ENCODE results near the gene STRIT1.

Gene STRIT1

DNA sequence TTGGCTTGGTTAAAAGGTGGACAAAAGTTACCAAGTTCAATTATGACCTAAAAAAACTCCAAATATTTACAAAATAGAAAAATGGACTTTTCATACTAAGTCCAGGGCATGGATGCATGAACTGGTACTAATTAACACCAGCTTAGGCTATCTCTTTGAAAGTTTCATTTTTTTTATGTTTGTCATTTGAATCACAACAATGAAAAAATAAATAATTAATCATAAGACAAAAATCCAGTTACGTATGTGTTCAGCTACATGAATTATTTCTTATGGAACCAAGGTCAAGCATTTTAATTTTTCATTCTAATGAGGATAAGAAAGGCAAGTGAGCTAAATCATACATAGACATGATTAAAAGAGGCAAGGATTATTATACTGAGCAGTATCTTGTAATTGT lies 23.7 kb upstream of the STRIT1 start:
- no peak for DNase-seq (ENCODE audit: low read depth)
- no peak overlapping the region for H3K4me3 ChIP-seq (ENCODE audit: low read depth, low read length)

DNA sequence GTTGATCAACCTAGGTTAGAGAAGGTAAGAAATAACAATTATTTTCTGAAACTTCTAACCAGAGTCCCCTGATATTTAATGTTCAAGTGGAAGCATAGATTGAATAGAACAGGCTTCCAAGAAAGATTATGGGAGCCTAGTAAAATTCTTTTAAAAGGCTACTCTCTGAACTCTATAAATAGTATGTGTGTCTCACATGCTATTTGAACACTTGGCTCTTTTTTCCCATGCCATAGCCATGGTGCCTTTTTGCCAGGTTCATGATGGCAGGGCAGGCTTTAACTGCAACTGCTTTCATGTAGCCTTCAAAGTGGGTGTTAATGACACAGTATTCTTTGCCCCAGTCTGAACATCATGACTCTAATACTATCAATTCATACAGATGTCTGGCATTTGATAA lies 22.9 kb upstream of the STRIT1 start:
- no peak for DNase-seq (ENCODE audit: low read depth)
- no peak overlapping the region for H3K4me3 ChIP-seq (ENCODE audit: low read depth, low read length)

DNA sequence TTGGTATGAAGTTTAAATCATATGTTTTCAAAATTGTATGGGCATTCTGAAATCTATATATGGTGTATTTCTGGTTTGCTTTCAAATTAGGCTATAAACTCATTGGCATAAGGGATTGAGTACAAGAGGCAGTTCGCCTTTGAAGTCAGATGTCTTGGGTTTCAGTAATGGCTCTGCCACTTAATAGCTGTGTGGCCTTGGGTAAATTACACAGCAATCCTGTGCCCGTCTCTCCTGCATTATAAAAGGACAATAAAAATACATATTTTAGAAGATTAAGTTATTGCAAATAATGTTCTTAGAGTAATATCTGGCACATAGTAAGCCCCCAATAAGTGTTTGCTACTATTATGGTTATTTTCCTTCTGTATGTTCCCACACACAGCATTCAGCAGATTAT lies 20.4 kb upstream of the STRIT1 start:
- H3K4me3 ChIP-seq (ENCODE audit: low read depth, low read length), result no peak overlapping the region
- no peak for DNase-seq (ENCODE audit: low read depth)

DNA sequence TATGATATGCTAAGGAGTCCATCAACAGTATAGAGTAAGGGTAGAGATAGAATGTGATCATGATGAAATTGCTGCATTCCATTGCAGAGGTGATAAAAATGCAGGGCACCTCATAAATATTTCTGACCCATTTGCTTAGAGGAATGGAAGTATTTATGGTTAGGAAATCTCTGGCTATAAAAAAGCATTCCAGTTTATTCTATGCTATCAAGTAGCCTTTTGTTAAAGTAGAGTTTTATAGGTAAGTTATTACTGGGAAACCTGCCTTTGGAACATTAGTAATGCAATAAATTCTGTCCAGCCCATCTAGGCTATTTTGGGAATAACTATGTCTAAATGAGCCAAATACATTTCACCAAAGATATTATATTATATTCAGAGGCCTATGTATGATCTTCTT lies 19.8 kb upstream of the STRIT1 start:
- no peak overlapping the region for H3K4me3 ChIP-seq (ENCODE audit: low read depth, low read length)
- DNase-seq (ENCODE audit: low read depth), result no peak

DNA sequence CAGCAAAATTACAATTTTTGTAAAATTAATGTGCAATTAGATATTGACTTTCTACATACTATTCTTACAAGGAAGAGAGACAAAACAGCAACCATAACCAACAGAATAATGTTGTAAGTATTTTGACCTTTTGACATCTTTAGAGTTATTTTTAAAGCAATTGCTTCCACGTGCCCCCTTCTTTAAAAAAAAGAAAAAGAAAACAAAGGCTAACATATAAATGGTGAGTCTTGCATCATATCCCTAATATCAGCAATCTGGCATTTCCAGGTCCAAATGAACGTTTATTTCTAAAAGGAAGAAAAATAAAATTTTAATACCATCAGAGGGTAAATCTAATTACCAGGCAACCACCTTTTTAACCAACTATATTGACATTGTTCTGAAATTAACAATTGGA lies 19.3 kb upstream of the STRIT1 start:
- no peak overlapping the region for H3K4me3 ChIP-seq (ENCODE audit: low read depth, low read length)
- DNase-seq (ENCODE audit: low read depth), result no peak

DNA sequence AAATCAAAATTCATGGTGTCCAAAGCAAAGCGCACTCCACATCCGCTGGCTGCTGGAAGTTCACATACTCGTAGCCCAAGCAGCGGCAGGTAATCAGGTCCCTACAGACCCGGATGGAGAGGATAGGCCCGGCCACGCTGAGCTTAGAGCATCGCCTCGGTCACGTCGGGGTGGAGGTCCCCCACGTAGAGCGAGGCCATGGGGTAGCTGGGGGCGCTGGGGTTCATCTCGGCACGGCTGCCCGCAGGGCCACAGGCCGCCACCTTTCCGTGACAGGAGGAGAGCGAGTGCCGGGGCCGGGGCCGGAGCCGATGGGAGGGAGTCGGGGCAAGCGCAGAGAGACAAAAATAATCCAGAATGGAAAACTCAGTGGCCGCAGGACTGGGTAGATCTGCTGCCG lies 16.1 kb upstream of the STRIT1 start:
- DNase-seq (ENCODE audit: low read depth), result no peak

DNA sequence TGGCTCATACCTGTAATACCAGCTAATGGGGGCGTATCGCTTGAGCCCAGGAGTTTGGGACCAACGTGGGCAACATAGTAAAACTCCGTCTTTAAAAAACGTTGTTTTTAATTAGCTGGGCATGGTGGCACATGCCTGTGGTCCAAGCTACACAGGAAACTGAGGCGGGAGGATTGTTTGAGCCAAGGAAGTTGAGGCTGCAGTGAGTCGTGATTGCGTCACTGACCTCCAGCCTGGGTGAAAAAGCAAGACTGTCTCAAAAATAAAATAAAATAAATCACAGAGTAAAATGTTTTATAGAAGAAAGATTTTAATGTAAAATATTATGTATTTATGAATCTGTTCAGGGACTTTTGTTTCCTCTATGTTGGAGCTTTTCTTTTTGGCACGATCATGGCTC lies 15.3 kb upstream of the STRIT1 start:
- no peak for DNase-seq (ENCODE audit: low read depth)
- H3K4me3 ChIP-seq (ENCODE audit: low read depth, low read length), result no peak overlapping the region

More for the DNA sequence above, 16.1 kb upstream of the STRIT1 start:
- no peak overlapping the region for H3K4me3 ChIP-seq (ENCODE audit: low read depth, low read length)

DNA sequence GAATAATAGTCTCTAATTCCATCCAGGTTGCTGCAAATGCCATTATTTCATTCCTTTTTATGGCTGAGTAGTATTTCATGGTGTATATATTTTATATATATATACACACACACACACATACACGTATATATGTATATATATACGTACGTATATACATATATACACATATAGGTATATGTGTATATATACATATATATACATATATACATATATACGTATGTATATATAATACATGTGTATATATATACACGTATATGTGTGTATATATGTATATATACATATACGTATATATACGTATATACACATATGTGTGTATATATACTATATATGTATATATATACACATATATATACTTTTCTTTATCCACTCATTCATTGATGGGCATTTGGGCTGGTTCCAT lies 13.7 kb upstream of the STRIT1 start:
- H3K4me3 ChIP-seq (ENCODE audit: low read depth, low read length), result no peak overlapping the region
- DNase-seq (ENCODE audit: low read depth), result no peak

DNA sequence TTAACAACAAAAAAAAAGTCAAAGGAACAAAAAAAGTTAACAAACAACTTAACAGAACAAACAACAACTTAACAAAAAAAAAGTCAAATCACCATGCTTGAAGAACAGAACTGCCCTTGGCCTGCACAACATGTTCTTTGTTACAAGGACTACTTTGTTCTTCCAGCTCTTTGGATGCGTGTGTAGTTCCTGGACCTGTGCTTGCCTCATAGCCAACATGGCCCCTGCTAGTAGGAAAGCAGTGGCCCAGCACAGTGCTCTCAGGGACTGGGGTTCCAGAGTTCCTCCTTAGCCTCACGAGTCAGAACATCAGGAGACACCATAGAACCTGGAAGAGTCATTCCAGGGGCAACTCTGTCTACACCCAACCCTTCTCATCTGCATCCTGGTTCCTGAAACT lies 10.9 kb upstream of the STRIT1 start:
- DNase-seq (ENCODE audit: low read depth), result no peak
- no peak overlapping the region for H3K4me3 ChIP-seq (ENCODE audit: low read depth, low read length)

DNA sequence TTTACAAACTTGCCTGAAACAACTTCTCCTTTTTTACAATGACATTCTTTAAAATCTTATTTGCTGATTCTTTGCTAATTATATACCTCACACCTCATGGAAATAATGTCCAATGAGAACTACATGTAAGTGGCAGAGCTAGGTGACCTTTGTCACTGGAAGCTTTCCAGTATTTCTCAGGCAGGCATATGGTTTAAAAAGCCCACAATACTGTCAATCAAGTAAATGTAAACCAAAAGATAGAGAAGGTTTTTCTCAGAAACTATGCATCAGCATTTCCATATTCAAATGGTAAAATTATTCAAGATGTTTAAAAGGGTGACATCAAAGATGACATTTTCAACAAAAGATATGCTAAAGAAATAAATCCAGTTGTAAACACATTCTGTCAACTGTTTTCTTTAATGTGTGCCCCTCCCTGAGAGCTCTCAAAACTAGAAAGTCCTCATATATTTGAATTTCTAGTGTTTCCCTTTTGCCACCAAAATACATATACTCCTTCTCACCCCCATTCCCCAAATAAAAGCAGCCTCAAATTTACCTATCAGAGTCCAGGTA lies 10.1 kb upstream of the STRIT1 start:
- no peak for DNase-seq (ENCODE audit: low read depth)
- H3K4me3 ChIP-seq (ENCODE audit: low read depth, low read length), result no peak overlapping the region

DNA sequence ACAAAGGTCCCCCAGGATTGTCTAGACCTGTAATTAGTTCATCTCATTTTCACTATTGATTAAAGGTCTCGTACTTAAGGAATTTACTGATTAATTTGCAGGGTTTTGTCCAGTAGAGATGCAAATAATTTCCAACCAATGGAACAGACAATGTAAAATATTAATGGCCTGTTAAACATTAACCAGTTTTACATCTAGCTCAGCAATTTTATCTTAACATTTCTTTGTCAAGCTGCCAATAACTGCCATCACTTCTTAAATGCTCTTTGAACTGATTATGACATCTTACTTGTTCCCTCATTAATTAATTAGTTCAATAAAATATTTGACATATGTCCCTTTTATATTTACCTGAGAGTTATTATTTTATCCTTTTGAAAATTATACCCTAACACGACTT lies 9.4 kb upstream of the STRIT1 start:
- no peak for DNase-seq (ENCODE audit: low read depth)
- H3K4me3 ChIP-seq (ENCODE audit: low read depth, low read length), result no peak overlapping the region

DNA sequence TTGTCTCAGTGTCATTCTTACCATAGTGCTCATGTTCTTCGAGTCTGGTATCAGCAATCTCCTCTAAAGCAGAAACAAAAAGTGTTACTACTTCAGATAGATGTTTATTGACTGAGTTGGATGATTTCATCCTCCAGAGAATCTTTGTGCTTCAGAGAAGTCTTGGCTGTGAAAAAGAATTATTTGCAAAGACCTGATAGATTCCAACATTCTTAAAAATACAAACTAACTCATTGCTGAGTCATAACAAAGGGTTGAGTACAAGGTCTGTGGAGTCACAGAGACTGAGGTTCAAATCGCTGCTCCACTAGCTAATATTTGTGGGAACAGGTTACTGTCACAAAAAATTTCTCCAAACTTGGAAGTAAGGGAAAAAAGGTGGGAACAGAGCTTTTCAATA lies 9.0 kb upstream of the STRIT1 start:
- H3K4me3 ChIP-seq (ENCODE audit: low read depth, low read length), result no peak overlapping the region
- DNase-seq (ENCODE audit: low read depth), result peak; percentile 58

DNA sequence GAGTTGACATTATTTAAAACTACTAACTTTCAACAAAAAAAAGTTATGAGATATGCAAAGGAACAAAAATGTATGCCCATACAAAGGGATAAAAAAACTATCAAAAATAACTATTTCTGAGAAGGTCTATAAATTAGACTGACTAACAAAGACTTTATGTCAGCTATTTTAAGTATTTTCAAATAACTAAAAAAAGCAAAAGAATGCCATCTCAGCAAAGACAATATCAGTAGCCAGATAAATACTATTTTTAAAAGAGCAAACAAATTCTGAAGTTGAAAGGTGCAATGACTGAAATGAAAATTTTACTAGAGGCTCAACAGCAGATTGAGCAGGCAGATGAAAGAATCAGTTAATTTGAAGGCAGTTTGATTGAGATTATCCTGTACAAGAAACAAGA lies 3.6 kb upstream of the STRIT1 start:
- no peak for DNase-seq (ENCODE audit: low read depth)
- no peak overlapping the region for H3K4me3 ChIP-seq (ENCODE audit: low read depth, low read length)

DNA sequence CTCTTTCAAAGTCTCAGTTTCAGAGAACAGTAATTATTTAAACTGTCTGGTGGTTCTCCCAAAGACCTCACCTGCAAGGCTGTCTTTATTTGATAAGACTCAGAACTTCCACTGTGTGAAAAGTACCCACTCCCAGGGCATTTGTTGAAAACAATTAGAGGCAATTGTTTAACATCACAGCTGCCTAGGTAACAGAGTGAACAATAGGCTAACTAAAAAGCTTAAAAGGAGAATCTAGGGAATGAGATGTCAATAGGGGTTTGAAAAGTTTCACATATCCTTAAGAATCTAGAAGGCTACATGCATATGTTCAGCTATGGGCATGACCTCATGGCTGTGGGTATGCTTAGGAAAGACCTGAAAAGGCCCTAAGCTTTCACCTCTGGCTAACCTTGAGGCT lies 2.9 kb upstream of the STRIT1 start:
- no peak overlapping the region for H3K4me3 ChIP-seq (ENCODE audit: low read depth, low read length)
- no peak for DNase-seq (ENCODE audit: low read depth)

DNA sequence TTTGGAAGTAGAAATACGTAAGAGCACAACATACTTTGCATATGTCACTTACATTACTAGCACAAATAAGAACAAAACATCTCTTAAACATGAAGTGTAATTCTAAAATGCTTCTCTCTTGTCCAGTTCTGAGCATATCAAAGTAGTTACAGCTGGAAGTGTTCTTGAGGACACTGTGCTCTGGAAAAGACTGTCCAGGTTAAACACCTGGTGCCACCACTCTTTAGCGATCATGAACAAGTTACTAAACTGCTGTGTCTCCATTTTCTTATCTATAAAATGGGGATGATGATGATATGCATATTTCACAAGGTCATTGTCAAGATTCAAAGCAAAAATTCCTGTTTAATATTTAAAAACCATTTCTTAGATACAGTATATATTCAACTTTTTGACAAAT lies 790 bp downstream of the STRIT1 start:
- DNase-seq (ENCODE audit: low read depth), result no peak
- no peak overlapping the region for H3K4me3 ChIP-seq (ENCODE audit: low read depth, low read length)

DNA sequence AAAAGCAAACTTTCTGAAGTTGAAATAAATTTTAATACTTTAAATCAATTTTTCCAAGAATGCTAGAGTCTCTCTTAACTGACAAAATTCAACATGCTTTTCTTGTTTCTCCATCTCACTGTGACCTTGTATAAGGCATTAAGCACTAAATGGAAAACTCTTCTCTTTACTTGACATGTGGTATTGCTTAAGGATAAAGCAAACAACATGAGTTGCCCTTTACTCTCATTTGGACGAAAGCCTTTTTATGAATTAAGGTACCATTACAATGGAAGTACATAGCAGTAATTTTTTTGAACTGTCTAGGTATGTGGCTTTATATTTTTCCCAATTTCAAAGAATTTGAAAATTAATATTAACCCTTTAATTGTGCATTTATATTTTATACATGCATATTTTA lies 1.4 kb downstream of the STRIT1 start:
- no peak overlapping the region for H3K4me3 ChIP-seq (ENCODE audit: low read depth, low read length)
- no peak for DNase-seq (ENCODE audit: low read depth)

DNA sequence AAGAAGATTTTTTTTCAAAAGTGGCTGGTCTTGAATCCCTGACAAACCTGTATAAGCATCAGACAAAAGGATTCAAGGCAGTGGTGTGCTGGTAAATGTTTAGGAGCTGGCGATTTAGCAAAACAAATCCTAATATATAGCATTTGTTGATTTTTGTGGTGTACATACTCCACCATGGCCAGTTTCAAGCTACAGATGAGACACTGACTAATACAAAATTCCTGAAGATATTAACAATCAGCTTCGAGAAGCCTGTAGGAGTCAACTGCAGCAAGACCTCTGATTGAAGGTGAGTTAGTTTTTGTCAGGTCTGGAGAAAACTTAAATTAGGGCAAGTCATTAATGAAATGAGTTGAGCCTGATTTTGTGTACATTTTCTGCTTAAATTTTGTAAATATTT lies 6.7 kb downstream of the STRIT1 start:
- DNase-seq (ENCODE audit: low read depth), result no peak
- H3K4me3 ChIP-seq (ENCODE audit: low read depth, low read length), result no peak overlapping the region

DNA sequence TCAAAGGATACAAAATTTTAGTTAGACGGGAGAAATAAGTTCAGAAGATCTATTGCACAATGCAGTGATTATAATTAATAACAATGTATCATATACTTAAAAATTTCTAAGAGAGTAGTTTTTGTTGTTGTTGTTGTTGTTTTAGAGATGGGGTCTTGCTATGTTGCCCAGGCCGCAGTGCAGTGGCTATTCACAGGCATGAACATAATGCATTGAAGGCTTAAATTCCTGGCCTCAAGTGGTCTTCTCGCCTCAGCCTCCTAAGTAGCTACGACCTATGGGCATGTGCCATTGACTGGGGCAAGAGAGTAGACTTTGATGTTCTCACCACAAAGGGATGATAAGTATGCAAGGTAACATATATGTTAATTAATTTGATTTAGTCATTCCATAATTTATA lies 7.5 kb downstream of the STRIT1 start:
- H3K4me3 ChIP-seq (ENCODE audit: low read depth, low read length), result no peak overlapping the region
- no peak for DNase-seq (ENCODE audit: low read depth)

DNA sequence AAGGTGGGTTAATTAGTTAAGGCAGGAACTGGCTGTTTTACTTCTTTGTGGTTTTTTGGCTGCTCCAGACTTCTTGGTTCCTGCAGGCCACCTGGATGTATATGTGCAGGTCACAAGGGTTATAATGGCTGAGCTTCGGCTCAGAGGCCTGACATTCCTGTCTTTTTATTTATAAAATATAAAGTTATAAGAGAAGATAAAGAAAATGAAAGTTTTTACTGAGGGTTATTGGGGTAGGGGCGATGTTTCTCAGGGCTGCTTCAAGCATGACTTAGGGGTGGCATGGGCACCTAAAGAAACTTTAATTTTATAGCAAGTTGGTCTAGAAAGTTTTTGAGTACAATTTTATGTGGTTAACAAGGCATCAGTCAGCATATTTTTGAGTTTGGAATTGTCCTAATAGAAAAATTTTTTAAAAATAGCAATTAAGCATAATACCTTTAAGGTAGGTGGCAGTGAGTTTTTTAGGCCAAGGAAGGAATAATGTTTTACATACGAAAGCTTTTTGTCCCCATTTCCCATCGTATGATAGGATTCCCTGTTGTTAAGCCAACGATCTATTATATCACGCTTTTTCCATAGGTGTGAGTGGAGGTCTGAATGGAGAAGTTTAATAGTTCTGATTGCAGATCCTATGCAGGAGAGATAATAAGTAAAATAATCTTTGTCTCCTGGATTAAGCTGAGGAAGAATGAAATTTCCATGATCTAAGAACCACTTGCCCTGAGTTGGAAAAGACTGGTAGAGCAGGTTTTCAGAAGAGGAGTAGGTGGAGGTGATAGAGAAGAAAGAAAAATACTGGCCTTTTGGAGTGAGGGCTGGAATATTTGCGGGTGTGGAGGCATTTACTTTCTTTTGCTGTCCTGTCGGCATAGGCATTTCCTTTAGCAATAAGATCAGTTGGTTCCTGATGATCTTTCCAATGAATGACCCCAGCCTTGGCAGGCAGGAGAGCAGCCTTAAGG lies 10.1 kb downstream of the STRIT1 start:
- DNase-seq (ENCODE audit: low read depth), result no peak
- no peak overlapping the region for H3K4me3 ChIP-seq (ENCODE audit: low read depth, low read length)

DNA sequence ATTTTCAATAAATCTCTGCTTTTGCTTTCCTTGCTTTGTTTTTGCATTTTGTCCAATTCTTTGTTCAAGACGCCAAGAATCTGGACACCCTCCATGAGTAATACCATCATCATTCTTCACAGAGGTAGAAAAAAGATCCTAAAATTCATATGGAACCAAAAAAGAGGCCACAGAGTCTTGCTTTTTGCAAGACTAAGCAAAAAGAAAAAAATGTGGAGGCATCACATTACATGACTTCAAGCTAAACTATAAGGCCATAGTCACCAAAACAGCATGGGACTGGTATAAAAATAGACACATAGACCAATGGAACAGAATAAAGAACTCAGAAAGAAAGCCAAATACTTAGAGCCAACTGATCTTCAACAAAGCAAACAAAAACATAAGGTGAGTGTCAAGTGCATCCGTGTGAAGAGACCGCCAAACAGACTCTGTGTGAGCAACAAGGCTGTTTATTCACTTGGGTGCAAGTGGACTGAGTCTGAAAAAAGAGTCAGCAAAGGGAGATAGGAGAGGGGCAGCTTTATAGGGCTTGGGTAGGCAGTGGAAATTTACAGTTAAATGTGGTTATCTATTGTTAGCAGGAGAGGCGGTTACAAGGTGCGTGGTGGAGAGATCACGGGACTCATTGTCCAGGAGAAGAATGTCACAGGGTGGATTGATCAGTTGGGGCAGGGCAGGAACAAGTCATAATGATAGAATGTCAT lies 10.9 kb downstream of the STRIT1 start:
- DNase-seq (ENCODE audit: low read depth), result peak; percentile 57

DNA sequence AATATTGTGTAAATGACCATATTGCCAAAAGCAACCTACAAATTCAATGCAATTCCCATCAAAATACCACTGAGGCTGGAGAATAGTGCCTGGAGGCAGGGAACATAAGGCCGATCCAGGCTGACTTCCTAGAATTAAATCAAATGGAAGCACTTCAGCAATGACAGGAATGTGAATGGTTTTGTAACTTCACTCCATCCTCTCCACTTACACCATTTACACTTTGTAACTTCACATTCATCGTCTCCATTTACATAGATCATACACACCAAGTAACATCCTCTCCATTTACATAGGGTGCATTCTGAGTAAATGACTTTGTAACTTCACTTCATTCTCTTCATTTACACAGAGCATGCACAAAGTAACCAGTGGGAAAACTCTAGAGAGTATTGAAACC lies 11.6 kb downstream of the STRIT1 start:
- no peak overlapping the region for H3K4me3 ChIP-seq (ENCODE audit: low read depth, low read length)
- DNase-seq (ENCODE audit: low read depth), result peak; percentile 18

More for the DNA sequence above, 10.9 kb downstream of the STRIT1 start:
- no peak overlapping the region for H3K4me3 ChIP-seq (ENCODE audit: low read depth, low read length)
